Activated CD4-positive, alpha-beta memory T cell treated with anti-CD3 and anti-CD28 coated beads, Interleukin-2, amount 10 ng/mL, durations not matched to agents 7 days and 5 days (primary cell): ENCODE results near the gene CORO1A. TPM values are rescaled to one million over a fixed set of nuclear protein-coding genes. Genes with fewer than 3 reads are reported as not detected.

Source experiments
- total RNA-seq, 2 experiments: library from RNA; stranded (reverse); gene quantifications; one replicate each; pipeline ENCODE4 v1.2.3, GENCODE V29; 2021

CORO1A gene
- total RNA-seq, 2 experiments from 2014 or later = 1,737 to 1,754 TPM

Other genes with a start within 250 kb of the CORO1A start
- 10 to 100 TPM; 68.9 to 78.7 TPM for gene TMEM219, start 221.5 kb upstream of the CORO1A start, total RNA-seq
- 10 to 100 TPM; 44.2 TPM for gene TAOK2, start 209.7 kb upstream of the CORO1A start, total RNA-seq
- 10 to 100 TPM; 38.7 to 40.3 TPM for gene HIRIP3, start 188.0 kb upstream of the CORO1A start, total RNA-seq
- gene INO80E, start 187.4 kb upstream of the CORO1A start, total RNA-seq = 100 to 1,000 TPM; 102 to 107 TPM
- gene DOC2A, start 172.6 kb upstream of the CORO1A start, total RNA-seq = not detected
- not detected for gene C16orf92, start 160.4 kb upstream of the CORO1A start, total RNA-seq
- gene TLCD3B, start 152.3 kb upstream of the CORO1A start, total RNA-seq = 1 to 10 TPM; 6.0 to 6.9 TPM
- gene ALDOA, start 117.8 kb upstream of the CORO1A start, total RNA-seq = 1,000 to 10,000 TPM; 1,403 to 1,450 TPM
- gene PPP4C, start 107.6 kb upstream of the CORO1A start, total RNA-seq = 100 to 1,000 TPM; 146 to 147 TPM
- gene TBX6, start 91.7 kb upstream of the CORO1A start, total RNA-seq = 1 to 10 TPM; 1.9 to 2.5 TPM
- gene YPEL3, start 87.4 kb upstream of the CORO1A start, total RNA-seq = 100 to 1,000 TPM in 1 of 2 experiments, 10 to 100 TPM in 1; 99.4 to 106 TPM
- gene GDPD3, start 70.1 kb upstream of the CORO1A start, total RNA-seq = 10 to 100 TPM; 11.5 to 12.3 TPM
- 100 to 1,000 TPM; 108 to 111 TPM for gene MAPK3, start 60.4 kb upstream of the CORO1A start, total RNA-seq
- gene BOLA2B, start 10.1 kb downstream of the CORO1A start, total RNA-seq = 100 to 1,000 TPM; 145 to 146 TPM
- 100 to 1,000 TPM; 102 to 149 TPM for gene SLX1A, start 10.3 kb downstream of the CORO1A start, total RNA-seq
- gene SULT1A3, start 15.7 kb downstream of the CORO1A start, total RNA-seq = 10 to 100 TPM; 23.3 to 28.4 TPM
- gene NPIPB13, start 64.9 kb downstream of the CORO1A start, total RNA-seq = 1 to 10 TPM; 5.1 to 9.8 TPM
- gene CD2BP2, start 171.7 kb downstream of the CORO1A start, total RNA-seq = 10 to 100 TPM; 75.6 to 75.9 TPM
- 10 to 100 TPM; 69.2 TPM for gene TBC1D10B, start 186.9 kb downstream of the CORO1A start, total RNA-seq
- 1 to 10 TPM in 1 of 2 experiments, not detected in 1; 1.2 TPM for gene MYL11, start 191.2 kb downstream of the CORO1A start, total RNA-seq
- 100 to 1,000 TPM; 343 to 354 TPM for gene SEPTIN1, start 199.0 kb downstream of the CORO1A start, total RNA-seq
- gene ZNF48, start 211.8 kb downstream of the CORO1A start, total RNA-seq = 10 to 100 TPM; 14.2 to 14.5 TPM
- 1 to 10 TPM; 4.2 to 4.5 TPM for gene ZNF771, start 224.0 kb downstream of the CORO1A start, total RNA-seq
- 10 to 100 TPM; 51.3 to 51.4 TPM for gene DCTPP1, start 246.4 kb downstream of the CORO1A start, total RNA-seq